GM19452 (cell line): ENCODE measurements around the gene STARD3NL.
"Not testable (repeated sequence)": the region's sequence is repeated elsewhere in the genome, so short reads cannot be mapped to it uniquely, and the experiment has no call there.

ENCODE experiments used
- ATAC-seq: cut with Tn5 transposase; IDR thresholded peaks from one replicate; pipeline ENCODE4 v1.9.1; 2021; ENCODE audit not compliant: unreplicated experiment

The STARD3NL gene

GRCh38 chr7:38217672-38218071 lies 39.6 kb downstream of the STARD3NL start:
- ATAC-seq: no peak

- peak; percentile 46 for ATAC-seq
Measured at GRCh38 chr7:38220452-38220851, 42.4 kb downstream of the STARD3NL start.

GRCh38 chr7:38222481-38223096 lies 44.5 kb downstream of the STARD3NL start:
- ATAC-seq: no peak

- ATAC-seq: no peak
Measured at GRCh38 chr7:38223306-38223705, 45.3 kb downstream of the STARD3NL start.

- ATAC-seq: no peak
Measured at GRCh38 chr7:38224392-38224791, 46.3 kb downstream of the STARD3NL start.

- ATAC-seq: no peak
Measured at GRCh38 chr7:38229386-38229785, 51.3 kb downstream of the STARD3NL start.

- ATAC-seq: no peak
Measured at GRCh38 chr7:38229884-38230642, 52.0 kb downstream of the STARD3NL start.

GRCh38 chr7:38232502-38233366 lies 54.7 kb downstream of the STARD3NL start:
- ATAC-seq: peak; percentile 84

GRCh38 chr7:38234759-38235158 lies 56.7 kb downstream of the STARD3NL start:
- ATAC-seq: not testable (repeated sequence)

- no peak for ATAC-seq
Measured at GRCh38 chr7:38235606-38236005, 57.6 kb downstream of the STARD3NL start.

GRCh38 chr7:38239129-38239528 lies 61.1 kb downstream of the STARD3NL start:
- not testable (repeated sequence) for ATAC-seq

GRCh38 chr7:38241071-38241470 lies 63.0 kb downstream of the STARD3NL start:
- ATAC-seq: no peak

GRCh38 chr7:38242814-38243213 lies 64.8 kb downstream of the STARD3NL start:
- ATAC-seq: no peak

GRCh38 chr7:38243345-38243744 lies 65.3 kb downstream of the STARD3NL start:
- not testable (repeated sequence) for ATAC-seq

- no peak for ATAC-seq
Measured at GRCh38 chr7:38244516-38244915, 66.5 kb downstream of the STARD3NL start.

- ATAC-seq: no peak
Measured at GRCh38 chr7:38245409-38245977, 67.4 kb downstream of the STARD3NL start.

GRCh38 chr7:38248069-38248567 lies 70.1 kb downstream of the STARD3NL start:
- ATAC-seq: no peak

- not testable (repeated sequence) for ATAC-seq
Measured at GRCh38 chr7:38249849-38250248, 71.8 kb downstream of the STARD3NL start.

- no peak for ATAC-seq
Measured at GRCh38 chr7:38257350-38257677, 79.3 kb downstream of the STARD3NL start.

- ATAC-seq: not testable (repeated sequence)
Measured at GRCh38 chr7:38259157-38259556, 81.1 kb downstream of the STARD3NL start.

GRCh38 chr7:38261601-38262000 lies 83.6 kb downstream of the STARD3NL start:
- not testable (repeated sequence) for ATAC-seq
